Testis (tissue), 3 donors: ENCODE results near the gene GABPA. TPM values are rescaled to one million over a fixed set of nuclear protein-coding genes. Genes with fewer than 3 reads are reported as not detected.
"Not testable (repeated sequence)": the region's sequence is repeated elsewhere in the genome, so short reads cannot be mapped to it uniquely, and the experiment has no call there.

Experiments
- DNase-seq: peaks from one replicate; pipeline ENCODE4 v3.0.0-alpha.2; 2019
- H3K27ac ChIP-seq, 2 donors: fragments of 200-600 bp; sonication (generic); one replicate each; pipeline ENCODE4 v1.5.1; 2019
- H3K27me3 ChIP-seq: fragments of 200-600 bp; sonication (generic); one replicate; pipeline ENCODE4 v1.5.1; 2019
- H3K36me3 ChIP-seq: fragments of 200-600 bp; sonication (generic); one replicate; pipeline ENCODE4 v1.5.1; 2017; ENCODE audit warnings: low read depth; ENCODE audit errors: missing control alignments
- H3K4me1 ChIP-seq: fragments of 200-600 bp; sonication (generic); one replicate; pipeline ENCODE4 v1.5.1; 2019
- H3K4me3 ChIP-seq, 2 donors: fragments of 200-600 bp; sonication (generic); one replicate each; pipeline ENCODE4 v1.5.1; 2017 to 2019
- H3K9me3 ChIP-seq: fragments of 200-600 bp; sonication (generic); one replicate; pipeline ENCODE4 v1.5.1; 2017
- POLR2A ChIP-seq: fragments of 450-650 bp; IDR thresholded peaks from one replicate; pipeline ENCODE4 v1.6.1; 2017; ENCODE audit warnings: antibody characterized with exemption, mild to moderate bottlenecking, moderate library complexity
- WGBS, 2 donors: methylation state at CpG; one replicate each; pipeline ENCODE4 v1.1.5; 2018; 5-methylcytosine and 5-hydroxymethylcytosine counted together
- intact Hi-C: fragments of 100-400 bp; cut with DNase I; formaldehyde crosslinking; loops from one replicate; pipeline ENCODE4 v1.15.1; 2023; ENCODE audit warnings: low total_unique reads
- polyA plus RNA-seq: library from polyadenylated mRNA; stranded (reverse); fragments of 350-450 nt; fragmentation: Illumina TruSeq; extraction: RNeasy Lipid Tissue Mini Kit (QIAGEN cat#74804); gene quantifications from one replicate; pipeline ENCODE4 v1.2.3, GENCODE V29; 2014; ENCODE audit warnings: low read depth, low replicate concordance; ENCODE audit not compliant: insufficient read depth
- total RNA-seq, 2 donors: library from RNA; depleted of rRNA; stranded (reverse); fragments of >200 nt; gene quantifications; one replicate each; pipeline ENCODE4 v1.2.3, GENCODE V29; 2016
- TF ChIP-seq, protein P1 (sequence below), 3 experiments: fragments of 450-650 bp in 2 of 3; fragments of 200-600 bp in 1 of 3; sonication (generic) in 1 of 3; IDR thresholded peaks; one replicate each; pipeline ENCODE4 v1.5.1; 2016 to 2019; ENCODE audit warnings: antibody characterized with exemption in 3 of 3, mild to moderate bottlenecking in 2 of 3, moderate library complexity in 1 of 3

The GABPA gene
- total and polyA plus RNA-seq, 3 donors from 2014 or later: 18.6 to 27.3 (median 27.3) TPM

DNA sequence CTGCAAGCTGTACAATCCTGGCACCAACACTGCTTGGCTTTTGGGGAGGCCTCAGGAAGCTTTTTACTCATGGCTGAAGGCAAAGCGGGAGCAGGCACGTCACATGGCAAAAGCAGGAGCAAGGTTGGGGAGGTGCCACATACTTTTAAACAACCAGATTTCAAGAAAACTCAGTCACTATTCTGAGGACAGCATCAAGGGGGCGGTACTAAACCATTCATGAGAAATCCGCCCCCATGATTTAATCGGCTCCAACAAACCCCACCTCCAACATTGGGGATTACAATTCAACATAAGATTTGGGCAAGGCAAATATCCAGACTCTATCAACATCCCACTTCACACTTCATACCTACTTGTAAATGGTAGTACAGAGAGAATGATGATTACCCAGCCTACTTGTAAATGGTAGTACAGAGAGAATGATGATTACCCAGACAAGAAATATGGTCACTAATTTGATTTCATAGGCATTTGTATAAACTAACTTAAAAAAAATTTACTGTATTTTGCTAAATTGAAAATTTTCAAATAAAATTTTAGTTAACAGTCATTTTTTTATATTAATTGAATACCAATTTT is 25.0 kb upstream of the GABPA start:
- no peaks in the 10 kb centered on the region for H3K4me1 ChIP-seq
- no peak overlapping the region for H3K4me3 ChIP-seq
- H3K27ac ChIP-seq: no peak overlapping the region
- WGBS, 2 donors: 79% methylated on average over 5 of the region's 5 CpGs
- no peaks in the 10 kb centered on the region for H3K27me3 ChIP-seq
- TF ChIP-seq POLR2A: no peak
- TF ChIP-seq, protein P1, sequence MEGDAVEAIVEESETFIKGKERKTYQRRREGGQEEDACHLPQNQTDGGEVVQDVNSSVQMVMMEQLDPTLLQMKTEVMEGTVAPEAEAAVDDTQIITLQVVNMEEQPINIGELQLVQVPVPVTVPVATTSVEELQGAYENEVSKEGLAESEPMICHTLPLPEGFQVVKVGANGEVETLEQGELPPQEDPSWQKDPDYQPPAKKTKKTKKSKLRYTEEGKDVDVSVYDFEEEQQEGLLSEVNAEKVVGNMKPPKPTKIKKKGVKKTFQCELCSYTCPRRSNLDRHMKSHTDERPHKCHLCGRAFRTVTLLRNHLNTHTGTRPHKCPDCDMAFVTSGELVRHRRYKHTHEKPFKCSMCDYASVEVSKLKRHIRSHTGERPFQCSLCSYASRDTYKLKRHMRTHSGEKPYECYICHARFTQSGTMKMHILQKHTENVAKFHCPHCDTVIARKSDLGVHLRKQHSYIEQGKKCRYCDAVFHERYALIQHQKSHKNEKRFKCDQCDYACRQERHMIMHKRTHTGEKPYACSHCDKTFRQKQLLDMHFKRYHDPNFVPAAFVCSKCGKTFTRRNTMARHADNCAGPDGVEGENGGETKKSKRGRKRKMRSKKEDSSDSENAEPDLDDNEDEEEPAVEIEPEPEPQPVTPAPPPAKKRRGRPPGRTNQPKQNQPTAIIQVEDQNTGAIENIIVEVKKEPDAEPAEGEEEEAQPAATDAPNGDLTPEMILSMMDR (IDR thresholded peaks at IDR 0.05): no peak
- H3K36me3 ChIP-seq: no peaks in the 10 kb centered on the region
- DNase-seq: no peak
- intact Hi-C loops: loop anchor here (10.0 kb wide), 1 partner anchor 105 kb away; the partner anchor contains the start of gene MRPL39
- H3K9me3 ChIP-seq: no peaks in the 10 kb centered on the region

DNA sequence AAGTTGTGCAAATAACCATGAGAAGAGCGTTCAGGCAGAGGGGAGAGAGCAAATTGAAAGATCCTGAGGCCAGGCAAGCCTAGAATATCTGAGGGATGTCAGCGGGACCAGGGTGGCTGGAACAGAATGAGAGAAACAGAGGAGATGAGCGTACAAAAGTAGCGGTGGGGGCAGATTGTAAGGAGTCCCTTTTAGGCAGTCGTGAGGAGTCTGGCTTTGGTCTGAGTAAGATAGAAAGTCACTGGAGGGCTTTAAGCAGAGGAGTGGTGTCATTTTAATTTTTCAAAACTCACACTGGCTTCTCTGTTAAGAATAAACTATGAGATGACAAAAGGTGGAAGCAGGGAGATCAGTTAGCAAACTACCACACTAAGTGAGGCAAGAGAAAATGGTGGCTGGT is 24.2 kb upstream of the GABPA start:
- intact Hi-C loops: no loop called here
- H3K27me3 ChIP-seq: no peaks in the 10 kb centered on the region
- TF ChIP-seq, protein P1 (IDR thresholded peaks at IDR 0.05): no peak
- TF ChIP-seq POLR2A: no peak
- H3K4me1 ChIP-seq: no peaks in the 10 kb centered on the region
- WGBS, 2 donors: 90 to 92% methylated on average over 5 of the region's 5 CpGs
- no peak for DNase-seq
- H3K9me3 ChIP-seq: no peaks in the 10 kb centered on the region
- no peaks in the 10 kb centered on the region for H3K36me3 ChIP-seq
- no peak overlapping the region for H3K27ac ChIP-seq
- no peak overlapping the region for H3K4me3 ChIP-seq

DNA sequence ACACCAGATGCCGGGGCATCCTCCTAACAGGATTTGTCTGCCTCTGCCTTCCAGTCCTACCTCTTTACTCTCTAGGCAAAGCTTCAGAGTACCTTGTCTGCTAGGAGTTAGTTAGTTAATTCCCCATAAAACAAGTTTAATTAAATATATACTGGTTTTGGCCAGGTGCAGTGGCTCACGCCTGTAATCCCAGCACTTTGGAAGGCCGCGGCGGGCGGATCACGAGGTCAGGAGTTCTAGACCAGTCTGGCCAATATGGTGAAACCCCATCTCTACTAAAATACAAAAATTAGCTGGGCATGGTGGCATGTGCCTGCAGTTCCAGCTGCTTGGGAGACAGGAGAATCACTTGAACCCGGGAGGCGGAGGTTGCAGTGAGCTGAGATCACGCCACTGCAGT is 20.7 kb upstream of the GABPA start:
- H3K36me3 ChIP-seq, intact Hi-C loops: not testable (repeated sequence)
- 95 to 98% methylated on average over 10 of the region's 10 CpGs for WGBS, 2 donors

DNA sequence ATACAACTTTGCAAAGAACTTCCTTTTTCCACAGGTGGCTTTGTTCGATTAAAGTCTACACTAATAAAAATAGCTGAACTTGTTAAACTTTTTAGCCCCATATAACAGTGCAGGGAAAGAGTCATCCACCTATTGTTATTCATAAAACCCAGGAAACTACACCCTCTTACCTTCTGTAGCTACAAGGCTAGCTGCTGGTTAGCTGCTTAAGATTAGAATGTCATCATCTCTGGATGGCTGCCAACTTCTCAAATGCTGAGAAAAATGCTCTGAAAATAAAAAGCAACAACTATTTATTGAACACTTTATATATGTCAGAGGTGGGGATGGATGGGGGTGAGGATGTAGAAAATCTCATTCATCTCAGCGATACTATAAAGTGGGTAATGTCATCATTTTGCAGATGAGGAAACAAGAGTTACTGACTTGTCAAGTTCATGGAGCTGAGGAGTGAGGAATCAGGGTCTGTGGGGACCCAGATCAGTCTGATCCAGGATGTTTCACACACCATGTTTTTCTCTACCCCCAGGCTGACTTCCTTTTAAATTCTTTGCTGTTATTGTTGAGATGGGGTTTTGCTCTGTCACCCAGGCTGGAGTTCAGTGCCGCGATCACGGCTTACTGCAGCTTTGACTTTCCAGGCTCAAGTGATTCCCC is 17.2 kb upstream of the GABPA start:
- no peak for DNase-seq
- 90 to 91% methylated on average over 5 of the region's 5 CpGs for WGBS, 2 donors
- no peaks in the 10 kb centered on the region for H3K4me1 ChIP-seq
- H3K9me3 ChIP-seq: no peaks in the 10 kb centered on the region
- no peaks in the 10 kb centered on the region for H3K27me3 ChIP-seq
- no peak overlapping the region for H3K27ac ChIP-seq
- no peak for TF ChIP-seq POLR2A
- intact Hi-C loops: no loop called here
- no peaks in the 10 kb centered on the region for H3K36me3 ChIP-seq
- H3K4me3 ChIP-seq: no peak overlapping the region

More for the DNA sequence above, 20.7 kb upstream of the GABPA start:
- not testable (repeated sequence) for H3K27me3 ChIP-seq, DNase-seq, H3K4me3 ChIP-seq, H3K4me1 ChIP-seq, H3K9me3 ChIP-seq, H3K27ac ChIP-seq

DNA sequence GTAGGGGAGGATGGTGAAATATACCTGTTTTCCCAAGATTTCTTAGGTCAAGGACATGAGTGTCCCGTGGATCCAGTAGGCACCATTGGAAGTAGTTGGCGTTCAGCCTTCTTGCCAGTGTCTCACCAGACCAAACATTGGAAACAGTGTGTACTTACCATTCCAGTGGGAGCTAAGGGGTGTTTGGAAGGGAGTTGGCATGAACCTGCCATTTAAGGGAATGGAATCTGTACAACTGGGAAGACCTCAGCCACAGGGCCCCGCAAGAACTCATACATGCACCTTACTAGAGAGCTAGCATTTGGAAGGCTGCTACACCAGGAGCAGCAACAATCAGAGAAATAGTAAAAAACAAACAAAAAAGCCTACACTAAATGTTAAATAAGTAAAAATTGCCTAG is 12.8 kb upstream of the GABPA start:
- Histone ChIP-seq H3K27me3 (no peaks in the 10 kb centered on the region), H3K4me1 (no peaks in the 10 kb centered on the region), H3K36me3 (no peaks in the 10 kb centered on the region), H3K4me3 (no peak overlapping the region), H3K9me3 (no peaks in the 10 kb centered on the region), H3K27ac (no peak overlapping the region)
- intact Hi-C loops: no loop called here
- 81 to 88% methylated on average over 3 of the region's 3 CpGs for WGBS, 2 donors
- TF ChIP-seq POLR2A: no peak
- TF ChIP-seq, protein P1 (IDR thresholded peaks at IDR 0.05): no peak
- DNase-seq: no peak

DNA sequence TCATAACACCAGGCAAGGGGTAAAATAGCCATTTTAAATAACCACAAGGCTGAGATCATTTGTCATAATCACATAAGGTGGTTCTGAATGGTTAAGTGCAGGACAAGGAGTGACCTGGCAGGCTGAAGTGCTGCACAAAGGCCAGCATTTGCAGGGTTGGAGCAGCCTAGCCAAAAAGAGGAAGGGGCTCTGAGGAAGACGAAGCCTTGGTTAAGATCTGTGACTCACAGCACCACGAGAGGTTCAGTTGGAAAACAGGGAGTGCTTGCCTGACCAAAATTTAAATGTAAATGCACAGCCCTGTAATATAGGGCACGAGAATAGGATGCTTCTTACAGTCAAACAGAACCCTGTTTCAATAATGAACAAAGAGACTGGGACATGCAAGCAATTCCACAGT is 12.1 kb upstream of the GABPA start:
- Histone ChIP-seq H3K36me3 (no peaks in the 10 kb centered on the region), H3K27ac (no peak overlapping the region), H3K4me1 (no peaks in the 10 kb centered on the region), H3K27me3 (no peaks in the 10 kb centered on the region), H3K9me3 (no peaks in the 10 kb centered on the region), H3K4me3 (no peak overlapping the region)
- DNase-seq: no peak
- TF ChIP-seq POLR2A: no peak
- TF ChIP-seq, protein P1 (IDR thresholded peaks at IDR 0.05): no peak
- WGBS, 2 donors: 70 to 92% methylated on average over 3 of the region's 3 CpGs
- intact Hi-C loops: no loop called here
